ENCODE data around the gene ZWILCH. TPM values are rescaled to one million over a fixed set of nuclear protein-coding genes. Genes with fewer than 3 reads are reported as not detected.

ZWILCH gene
- polyA plus RNA-seq, 2 donors, result 4.5 to 7.9 TPM

DNA sequence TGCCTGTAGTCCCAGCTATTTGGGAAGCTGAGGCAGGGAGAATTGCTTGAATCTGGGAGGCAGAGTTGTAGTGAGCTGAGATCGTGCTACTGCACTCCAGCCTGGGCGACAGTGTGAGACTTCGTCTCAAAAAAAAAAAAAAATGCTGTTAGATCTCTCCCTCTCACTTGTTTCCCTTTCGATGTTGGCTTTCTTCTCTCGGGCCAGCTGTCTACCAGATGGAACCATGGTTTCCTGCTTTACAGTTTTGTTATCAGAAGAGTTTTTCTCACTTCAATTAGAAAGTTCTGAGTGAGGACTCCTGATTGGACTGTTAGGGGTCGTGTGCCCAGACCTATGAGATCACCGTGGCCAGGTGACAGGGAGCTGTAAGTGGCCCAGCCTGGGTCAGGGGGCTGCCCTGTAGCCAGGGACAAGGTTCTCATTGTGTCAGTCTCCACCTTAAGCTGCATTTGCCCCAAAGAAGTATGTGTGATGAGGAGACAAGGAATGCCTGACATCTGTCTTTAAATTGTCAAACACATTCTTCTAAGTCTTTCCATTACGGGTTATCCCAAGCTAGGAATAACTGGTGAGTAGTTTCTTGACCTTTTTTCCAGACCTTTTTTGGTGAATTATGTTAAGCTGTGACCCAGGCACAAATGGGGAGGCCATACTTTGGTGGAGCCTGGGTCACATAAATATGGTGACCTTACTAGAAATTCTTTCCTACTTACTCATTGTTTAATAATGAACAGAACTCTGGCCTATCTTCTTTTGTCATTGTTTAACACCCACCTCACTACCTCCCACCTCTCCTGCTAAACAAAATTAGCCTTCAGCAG is 32.7 kb upstream of the ZWILCH start:
- Histone ChIP-seq H3K27ac (ENCODE audit: low read depth in 2 of 2, low read length in 1 of 2) (peak overlapping the region in 1 of 2 donors; percentile 53), H3K4me1 (ENCODE audit: control insufficient read depth in 2 of 2, insufficient read depth in 2 of 2, low read length in 1 of 2) (peaks cover 0 to 2% of the 10 kb centered on the region in 2 donors), H3K9me3 (ENCODE audit: control insufficient read depth in 2 of 2, insufficient read depth in 1 of 2, low read depth in 1 of 2, low read length in 1 of 2) (no peaks in the 10 kb centered on the region), H3K27me3 (ENCODE audit: control insufficient read depth in 1 of 2, insufficient read depth in 2 of 2, low read length in 2 of 2) (no peaks in the 10 kb centered on the region), H3K4me3 (ENCODE audit: low read depth in 1 of 2, low read length in 2 of 2) (no peak overlapping the region), H3K36me3 (ENCODE audit: control insufficient read depth in 2 of 2, insufficient read depth in 2 of 2, low read length in 1 of 2) (no peaks in the 10 kb centered on the region)
- WGBS, 2 donors, result 68 to 69% methylated on average over 8 of the region's 8 CpGs

DNA sequence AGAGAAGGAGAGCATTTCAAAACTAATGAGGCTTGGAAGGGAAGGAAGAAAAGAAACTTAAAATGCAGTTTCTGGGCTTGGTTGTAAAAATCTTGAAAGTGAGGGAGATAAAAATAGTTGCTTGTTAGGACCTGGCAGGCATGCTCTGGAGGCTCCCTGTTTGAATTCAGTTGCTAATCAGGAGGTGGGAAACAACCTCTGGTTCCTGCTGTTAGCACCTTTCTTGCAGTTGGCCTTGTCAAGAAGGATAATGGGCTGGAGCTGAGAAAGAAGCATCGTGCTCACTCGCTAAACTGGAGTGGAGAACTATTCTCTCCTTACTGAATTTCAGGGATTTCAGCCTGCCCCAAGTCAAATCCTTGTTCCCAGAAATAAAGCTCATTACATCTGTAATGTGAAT is 31.0 kb upstream of the ZWILCH start:
- WGBS, 2 donors, result 79 to 87% methylated on average over 2 of the region's 2 CpGs
- Histone ChIP-seq H3K27me3 (ENCODE audit: control insufficient read depth in 1 of 2, insufficient read depth in 2 of 2, low read length in 2 of 2) (no peaks in the 10 kb centered on the region), H3K9me3 (ENCODE audit: control insufficient read depth in 2 of 2, insufficient read depth in 1 of 2, low read depth in 1 of 2, low read length in 1 of 2) (no peaks in the 10 kb centered on the region), H3K27ac (ENCODE audit: low read depth in 2 of 2, low read length in 1 of 2) (peak overlapping the region in 1 of 2 donors; percentile 33), H3K4me3 (ENCODE audit: low read depth in 1 of 2, low read length in 2 of 2) (no peak overlapping the region), H3K4me1 (ENCODE audit: control insufficient read depth in 2 of 2, insufficient read depth in 2 of 2, low read length in 1 of 2) (peaks cover 0 to 2% of the 10 kb centered on the region in 2 donors), H3K36me3 (ENCODE audit: control insufficient read depth in 2 of 2, insufficient read depth in 2 of 2, low read length in 1 of 2) (peaks cover 0 to 5% of the 10 kb centered on the region in 2 donors)

DNA sequence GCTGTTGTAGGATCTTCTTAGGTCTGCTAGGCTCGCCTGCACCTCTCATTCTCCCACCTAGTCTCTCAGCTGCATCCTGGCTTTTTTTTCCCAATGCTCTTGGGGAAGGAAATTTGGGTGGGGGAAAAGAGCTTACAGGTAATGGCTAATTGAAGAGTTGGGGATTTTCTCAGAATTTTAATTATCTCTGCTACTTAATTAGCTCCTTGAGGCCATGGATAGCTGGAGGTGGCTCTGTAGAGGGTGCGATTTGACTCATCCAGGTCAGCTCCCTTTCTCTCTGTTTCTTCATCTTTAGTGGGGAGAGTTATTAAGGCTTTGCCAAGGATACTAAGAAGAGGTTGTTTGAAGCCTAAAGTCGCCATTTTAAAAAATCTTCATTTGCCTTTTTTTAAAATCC is 30.2 kb upstream of the ZWILCH start:
- Histone ChIP-seq H3K4me3 (ENCODE audit: low read depth in 1 of 2, low read length in 2 of 2) (no peak overlapping the region), H3K27me3 (ENCODE audit: control insufficient read depth in 1 of 2, insufficient read depth in 2 of 2, low read length in 2 of 2) (no peaks in the 10 kb centered on the region), H3K36me3 (ENCODE audit: control insufficient read depth in 2 of 2, insufficient read depth in 2 of 2, low read length in 1 of 2) (peaks cover 0 to 5% of the 10 kb centered on the region in 2 donors), H3K9me3 (ENCODE audit: control insufficient read depth in 2 of 2, insufficient read depth in 1 of 2, low read depth in 1 of 2, low read length in 1 of 2) (no peaks in the 10 kb centered on the region), H3K27ac (ENCODE audit: low read depth in 2 of 2, low read length in 1 of 2) (no peak overlapping the region), H3K4me1 (ENCODE audit: control insufficient read depth in 2 of 2, insufficient read depth in 2 of 2, low read length in 1 of 2) (peaks cover 0 to 2% of the 10 kb centered on the region in 2 donors)
- WGBS, 2 donors, result 93 to 95% methylated on average over 3 of the region's 3 CpGs

DNA sequence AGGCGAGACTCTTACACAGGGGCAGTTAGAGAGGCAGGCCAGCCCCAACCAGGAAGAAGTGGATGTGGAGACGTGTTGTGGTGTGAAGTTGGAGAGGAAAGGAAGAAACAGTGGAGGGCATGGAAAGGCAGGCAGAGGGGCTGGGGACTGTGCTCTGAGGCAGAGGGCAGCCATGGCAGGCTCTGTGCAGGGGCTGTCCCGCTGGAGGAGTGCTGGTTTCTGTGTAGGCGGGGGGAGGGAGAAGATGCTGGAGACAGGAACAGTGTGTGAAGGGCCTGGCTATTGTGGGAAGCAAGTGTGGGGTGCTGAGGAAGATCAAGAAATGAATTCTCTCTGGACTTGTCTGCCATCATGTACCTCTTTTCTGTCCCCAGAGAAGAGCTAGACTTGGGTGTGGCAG is 28.6 kb upstream of the ZWILCH start:
- Histone ChIP-seq H3K4me1 (ENCODE audit: control insufficient read depth in 2 of 2, insufficient read depth in 2 of 2, low read length in 1 of 2) (peaks cover 0 to 2% of the 10 kb centered on the region in 2 donors), H3K27ac (ENCODE audit: low read depth in 2 of 2, low read length in 1 of 2) (no peak overlapping the region), H3K36me3 (ENCODE audit: control insufficient read depth in 2 of 2, insufficient read depth in 2 of 2, low read length in 1 of 2) (peaks cover 0 to 7% of the 10 kb centered on the region in 2 donors), H3K4me3 (ENCODE audit: low read depth in 1 of 2, low read length in 2 of 2) (no peak overlapping the region), H3K9me3 (ENCODE audit: control insufficient read depth in 2 of 2, insufficient read depth in 1 of 2, low read depth in 1 of 2, low read length in 1 of 2) (no peaks in the 10 kb centered on the region), H3K27me3 (ENCODE audit: control insufficient read depth in 1 of 2, insufficient read depth in 2 of 2, low read length in 2 of 2) (no peaks in the 10 kb centered on the region)
- WGBS, 2 donors, result 89 to 90% methylated on average over 4 of the region's 4 CpGs

DNA sequence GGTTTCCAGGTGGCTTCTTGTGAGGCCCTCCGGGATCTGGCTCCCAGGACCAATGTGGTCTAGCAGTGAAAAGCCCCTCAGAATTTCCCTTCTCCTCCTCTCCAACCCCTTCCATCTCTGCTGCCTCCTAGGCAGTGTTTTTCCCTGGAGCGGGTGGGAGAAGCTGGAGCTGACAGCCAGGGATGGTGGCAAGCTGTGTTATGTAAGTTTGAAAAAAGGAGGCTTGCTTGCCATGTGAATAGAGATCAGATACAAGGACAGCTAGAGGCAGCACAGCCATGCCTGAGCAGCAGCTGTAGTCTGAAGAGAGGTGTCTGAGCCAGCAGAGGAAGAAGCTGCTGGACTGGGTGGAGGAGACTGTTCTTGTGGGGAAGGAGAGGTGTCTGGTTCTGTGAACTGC is 28.1 kb upstream of the ZWILCH start:
- H3K9me3 ChIP-seq (ENCODE audit: control insufficient read depth in 2 of 2, insufficient read depth in 1 of 2, low read depth in 1 of 2, low read length in 1 of 2), result no peaks in the 10 kb centered on the region
- no peaks in the 10 kb centered on the region for H3K27me3 ChIP-seq (ENCODE audit: control insufficient read depth in 1 of 2, insufficient read depth in 2 of 2, low read length in 2 of 2)
- H3K36me3 ChIP-seq (ENCODE audit: control insufficient read depth in 2 of 2, insufficient read depth in 2 of 2, low read length in 1 of 2), result peaks cover 0 to 9% of the 10 kb centered on the region in 2 donors
- H3K4me3 ChIP-seq (ENCODE audit: low read depth in 1 of 2, low read length in 2 of 2), result no peak overlapping the region
- WGBS, 2 donors, result 84 to 90% methylated on average over 2 of the region's 2 CpGs
- no peak overlapping the region for H3K27ac ChIP-seq (ENCODE audit: low read depth in 2 of 2, low read length in 1 of 2)
- peaks cover 0 to 2% of the 10 kb centered on the region in 2 donors for H3K4me1 ChIP-seq (ENCODE audit: control insufficient read depth in 2 of 2, insufficient read depth in 2 of 2, low read length in 1 of 2)

DNA sequence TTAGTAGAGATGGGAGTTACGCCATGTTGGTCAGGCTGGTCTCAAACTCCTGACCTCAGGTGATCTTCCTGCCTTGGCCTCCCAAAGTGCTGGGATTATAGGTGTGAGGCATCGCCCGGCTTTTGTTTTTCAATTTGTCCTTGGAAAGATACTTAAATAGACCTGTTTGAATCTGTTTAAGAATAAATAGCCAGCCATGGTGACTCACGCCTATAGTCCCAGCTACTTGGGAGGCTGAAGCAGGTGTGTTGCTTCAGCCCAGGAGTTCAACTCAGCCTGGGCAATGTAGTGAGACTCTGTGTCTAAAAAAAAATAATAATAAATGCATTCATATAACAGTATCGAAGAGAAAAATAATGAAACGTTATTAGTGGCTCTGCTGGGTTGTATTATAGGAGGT is 24.9 kb upstream of the ZWILCH start:
- Histone ChIP-seq H3K4me3 (ENCODE audit: low read depth in 1 of 2, low read length in 2 of 2) (no peak overlapping the region), H3K4me1 (ENCODE audit: control insufficient read depth in 2 of 2, insufficient read depth in 2 of 2, low read length in 1 of 2) (peaks cover 0 to 3% of the 10 kb centered on the region in 2 donors), H3K27ac (ENCODE audit: low read depth in 2 of 2, low read length in 1 of 2) (no peak overlapping the region), H3K9me3 (ENCODE audit: control insufficient read depth in 2 of 2, insufficient read depth in 1 of 2, low read depth in 1 of 2, low read length in 1 of 2) (no peaks in the 10 kb centered on the region), H3K27me3 (ENCODE audit: control insufficient read depth in 1 of 2, insufficient read depth in 2 of 2, low read length in 2 of 2) (no peaks in the 10 kb centered on the region), H3K36me3 (ENCODE audit: control insufficient read depth in 2 of 2, insufficient read depth in 2 of 2, low read length in 1 of 2) (peaks cover 0 to 24% of the 10 kb centered on the region in 2 donors)
- WGBS, 2 donors, result 77 to 79% methylated on average over 6 of the region's 6 CpGs

DNA sequence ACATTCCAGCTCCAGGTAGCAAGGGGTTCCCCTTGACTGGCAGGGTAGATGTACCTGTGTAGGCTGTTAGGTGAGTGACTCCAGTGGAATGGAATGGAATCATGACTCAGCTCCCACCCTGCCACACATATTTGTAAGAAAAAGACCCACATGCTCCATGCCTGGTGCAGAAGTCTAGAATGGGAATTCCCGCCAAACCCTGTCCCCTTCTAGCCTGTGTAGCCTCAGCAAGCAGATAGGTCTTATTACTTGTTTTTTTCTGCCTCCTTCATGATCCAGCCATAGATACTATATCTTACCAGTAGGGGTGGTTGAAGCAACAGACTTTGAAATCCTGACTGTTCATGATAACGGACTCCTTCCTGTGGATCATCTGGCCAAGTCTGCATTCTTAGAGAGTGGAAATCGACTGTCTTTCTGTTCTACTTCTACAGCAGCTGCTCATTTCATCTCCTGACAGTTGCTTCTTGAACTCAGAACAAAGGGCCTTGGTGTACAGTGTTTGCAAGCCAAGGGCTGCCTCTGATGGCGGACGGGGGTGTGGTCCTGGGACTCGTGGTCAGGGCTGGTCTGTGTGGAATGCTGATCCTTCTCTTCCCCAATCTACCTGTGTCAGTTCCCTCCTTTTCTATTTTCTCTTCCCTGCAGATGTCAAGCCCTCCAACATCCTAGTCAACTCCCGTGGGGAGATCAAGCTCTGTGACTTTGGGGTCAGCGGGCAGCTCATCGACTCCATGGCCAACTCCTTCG is 23.8 kb upstream of the ZWILCH start:
- no peaks in the 10 kb centered on the region for H3K9me3 ChIP-seq (ENCODE audit: control insufficient read depth in 2 of 2, insufficient read depth in 1 of 2, low read depth in 1 of 2, low read length in 1 of 2)
- H3K4me3 ChIP-seq (ENCODE audit: low read depth in 1 of 2, low read length in 2 of 2), result no peak overlapping the region
- no peaks in the 10 kb centered on the region for H3K27me3 ChIP-seq (ENCODE audit: control insufficient read depth in 1 of 2, insufficient read depth in 2 of 2, low read length in 2 of 2)
- peaks cover under 1 to 24% of the 10 kb centered on the region in 2 donors for H3K36me3 ChIP-seq (ENCODE audit: control insufficient read depth in 2 of 2, insufficient read depth in 2 of 2, low read length in 1 of 2)
- no peak overlapping the region for H3K27ac ChIP-seq (ENCODE audit: low read depth in 2 of 2, low read length in 1 of 2)
- H3K4me1 ChIP-seq (ENCODE audit: control insufficient read depth in 2 of 2, insufficient read depth in 2 of 2, low read length in 1 of 2), result peaks cover 0 to 3% of the 10 kb centered on the region in 2 donors
- WGBS, 2 donors, result 88 to 95% methylated on average over 10 of the region's 10 CpGs

DNA sequence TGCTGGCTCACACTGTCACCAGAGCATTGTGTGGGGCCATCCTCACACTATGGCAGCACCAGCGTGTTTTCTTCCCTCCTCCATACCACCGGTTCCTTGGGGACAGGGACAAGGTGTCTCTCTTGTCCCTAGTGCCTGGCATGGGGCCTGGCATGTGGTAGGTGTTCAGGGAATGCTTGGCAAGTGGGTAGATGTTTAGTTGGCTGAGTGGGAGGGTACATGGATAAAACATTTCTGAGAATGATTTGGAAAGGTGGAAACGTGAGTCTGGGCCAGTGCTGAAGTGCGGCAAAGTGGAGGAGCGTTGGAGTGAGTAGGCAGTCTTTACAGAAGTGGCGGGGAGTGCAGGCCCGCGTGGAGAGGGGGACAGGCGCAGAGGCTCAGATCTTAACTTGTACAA is 22.6 kb upstream of the ZWILCH start:
- no peaks in the 10 kb centered on the region for H3K9me3 ChIP-seq (ENCODE audit: control insufficient read depth in 2 of 2, insufficient read depth in 1 of 2, low read depth in 1 of 2, low read length in 1 of 2)
- peaks cover 2 to 26% of the 10 kb centered on the region in 2 donors for H3K36me3 ChIP-seq (ENCODE audit: control insufficient read depth in 2 of 2, insufficient read depth in 2 of 2, low read length in 1 of 2)
- WGBS, 2 donors, result 91 to 93% methylated on average over 9 of the region's 9 CpGs
- peaks cover 0 to 3% of the 10 kb centered on the region in 2 donors for H3K4me1 ChIP-seq (ENCODE audit: control insufficient read depth in 2 of 2, insufficient read depth in 2 of 2, low read length in 1 of 2)
- H3K4me3 ChIP-seq (ENCODE audit: low read depth in 1 of 2, low read length in 2 of 2), result no peak overlapping the region
- peak overlapping the region in 1 of 2 donors; percentile 11 for H3K27ac ChIP-seq (ENCODE audit: low read depth in 2 of 2, low read length in 1 of 2)
- no peaks in the 10 kb centered on the region for H3K27me3 ChIP-seq (ENCODE audit: control insufficient read depth in 1 of 2, insufficient read depth in 2 of 2, low read length in 2 of 2)

DNA sequence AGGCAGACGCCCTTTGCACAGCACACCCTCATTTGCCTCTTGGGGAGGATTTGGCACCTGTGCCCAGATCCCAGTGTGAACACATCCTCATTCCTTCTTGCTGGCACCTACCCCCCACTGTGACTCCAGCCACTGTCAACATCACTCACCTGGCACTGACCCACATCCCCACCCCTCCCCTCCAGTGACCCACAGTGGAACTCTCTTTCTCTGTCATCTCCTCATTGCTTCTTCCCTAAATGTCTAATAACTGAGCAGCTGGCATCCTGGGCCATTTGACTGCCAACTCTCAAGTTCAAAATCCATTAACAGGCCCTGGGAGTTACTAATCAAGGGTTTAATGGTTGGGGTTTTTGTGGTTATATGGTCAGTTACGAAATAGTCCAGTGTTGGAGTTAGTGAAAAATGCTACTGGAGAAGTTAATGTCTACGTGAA is 22.0 kb upstream of the ZWILCH start:
- H3K27me3 ChIP-seq (ENCODE audit: control insufficient read depth in 1 of 2, insufficient read depth in 2 of 2, low read length in 2 of 2), result no peaks in the 10 kb centered on the region
- 60 to 78% methylated on average over 3 of the region's 3 CpGs for WGBS, 2 donors
- H3K27ac ChIP-seq (ENCODE audit: low read depth in 2 of 2, low read length in 1 of 2), result peak overlapping the region in 1 of 2 donors; percentile 11
- H3K4me1 ChIP-seq (ENCODE audit: control insufficient read depth in 2 of 2, insufficient read depth in 2 of 2, low read length in 1 of 2), result peaks cover 0 to 3% of the 10 kb centered on the region in 2 donors
- H3K9me3 ChIP-seq (ENCODE audit: control insufficient read depth in 2 of 2, insufficient read depth in 1 of 2, low read depth in 1 of 2, low read length in 1 of 2), result no peaks in the 10 kb centered on the region
- peaks cover 2 to 25% of the 10 kb centered on the region in 2 donors for H3K36me3 ChIP-seq (ENCODE audit: control insufficient read depth in 2 of 2, insufficient read depth in 2 of 2, low read length in 1 of 2)
- H3K4me3 ChIP-seq (ENCODE audit: low read depth in 1 of 2, low read length in 2 of 2), result no peak overlapping the region
